Activated CD4-positive, alpha-beta memory T cell treated with anti-CD3 and anti-CD28 coated beads, Interleukin-2, amount 10 ng/mL, durations not matched to agents 7 days and 5 days (primary cell): Measurements from ENCODE around the gene CFAP46. TPM values are rescaled to one million over a fixed set of nuclear protein-coding genes. Genes with fewer than 3 reads are reported as not detected.

Experiments used
- CTCF ChIA-PET: fragments of 350-600 bp; sonication (Branson Sonifier 250); formaldehyde crosslinking; loops from one replicate; lab custom pipeline; 2021; ENCODE audit warnings: antibody characterized with exemption, inconsistent platforms; lab: Charles Lee
- POLR2A ChIA-PET: fragments of 350-600 bp; sonication (Branson Sonifier 250); formaldehyde crosslinking; loops from one replicate; lab custom pipeline; 2021; ENCODE audit warnings: antibody characterized with exemption; lab: Charles Lee
- DNase-seq: peaks from one replicate; pipeline ENCODE4 v3.0.0-alpha.2; 2020
- H3K27ac Mint-ChIP-seq: one replicate; pipeline ENCODE4 v1.8.0; 2021; ENCODE audit warnings: mild to moderate bottlenecking, mixed read lengths
- H3K27me3 Mint-ChIP-seq: one replicate; pipeline ENCODE4 v1.8.0; 2021; ENCODE audit warnings: mixed read lengths
- H3K36me3 Mint-ChIP-seq: one replicate; pipeline ENCODE4 v1.8.0; 2021; ENCODE audit warnings: low read depth, mixed read lengths
- H3K4me1 Mint-ChIP-seq: one replicate; pipeline ENCODE4 v1.8.0; 2021; ENCODE audit warnings: mixed read lengths
- H3K4me3 Mint-ChIP-seq: one replicate; pipeline ENCODE4 v1.8.0; 2021; ENCODE audit warnings: mild to moderate bottlenecking, mixed read lengths
- H3K9me3 Mint-ChIP-seq: one replicate; pipeline ENCODE4 v1.8.0; 2021; ENCODE audit warnings: mixed read lengths
- total RNA-seq, 2 experiments: library from RNA; stranded (reverse); gene quantifications; one replicate each; pipeline ENCODE4 v1.2.3, GENCODE V29; 2021

The CFAP46 gene
- total RNA-seq, 2 experiments from 2014 or later, result not detected

- POLR2A ChIA-PET, result no interaction called here
- CTCF ChIA-PET, result no interaction called here
Measured at GRCh38 chr10:132921086-132921485, 21.3 kb downstream of the CFAP46 start.

GRCh38 chr10:132920101-132920925 lies 22.1 kb downstream of the CFAP46 start:
- ChIA-PET CTCF (no interaction called here), POLR2A (no interaction called here)
- Mint-ChIP-seq H3K9me3 (no peaks in the 10 kb centered on the region), H3K4me3 (no peak overlapping the region), H3K36me3 (no peaks in the 10 kb centered on the region), H3K27ac (no peak overlapping the region), H3K27me3 (no peaks in the 10 kb centered on the region), H3K4me1 (no peaks in the 10 kb centered on the region)
- no peak for DNase-seq

More at GRCh38 chr10:132921086-132921485, 21.3 kb downstream of the CFAP46 start:
- H3K4me3 Mint-ChIP-seq, result no peak overlapping the region
- DNase-seq, result no peak
- H3K36me3 Mint-ChIP-seq, result no peaks in the 10 kb centered on the region
- H3K27ac Mint-ChIP-seq, result no peak overlapping the region
- no peaks in the 10 kb centered on the region for H3K27me3 Mint-ChIP-seq
- no peaks in the 10 kb centered on the region for H3K9me3 Mint-ChIP-seq
- H3K4me1 Mint-ChIP-seq, result no peaks in the 10 kb centered on the region

GRCh38 chr10:132919374-132920100 lies 22.8 kb downstream of the CFAP46 start:
- H3K9me3 Mint-ChIP-seq, result no peaks in the 10 kb centered on the region
- no peak overlapping the region for H3K4me3 Mint-ChIP-seq
- H3K36me3 Mint-ChIP-seq, result no peaks in the 10 kb centered on the region
- no peak for DNase-seq
- POLR2A ChIA-PET, result no interaction called here
- CTCF ChIA-PET, result no interaction called here
- H3K27ac Mint-ChIP-seq, result no peak overlapping the region
- H3K27me3 Mint-ChIP-seq, result no peaks in the 10 kb centered on the region
- H3K4me1 Mint-ChIP-seq, result no peaks in the 10 kb centered on the region

- H3K9me3 Mint-ChIP-seq, result no peaks in the 10 kb centered on the region
- H3K27ac Mint-ChIP-seq, result no peak overlapping the region
- no peak overlapping the region for H3K4me3 Mint-ChIP-seq
- ChIA-PET CTCF (no interaction called here), POLR2A (no interaction called here)
- no peaks in the 10 kb centered on the region for H3K27me3 Mint-ChIP-seq
- H3K36me3 Mint-ChIP-seq, result no peaks in the 10 kb centered on the region
- no peaks in the 10 kb centered on the region for H3K4me1 Mint-ChIP-seq
- DNase-seq, result no peak
Measured at GRCh38 chr10:132918617-132919373, 23.6 kb downstream of the CFAP46 start.

- DNase-seq, result no peak
- CTCF ChIA-PET, result no interaction called here
- H3K27ac Mint-ChIP-seq, result no peak overlapping the region
- no peaks in the 10 kb centered on the region for H3K9me3 Mint-ChIP-seq
- H3K36me3 Mint-ChIP-seq, result no peaks in the 10 kb centered on the region
- no peak overlapping the region for H3K4me3 Mint-ChIP-seq
- POLR2A ChIA-PET, result no interaction called here
- no peaks in the 10 kb centered on the region for H3K27me3 Mint-ChIP-seq
- no peaks in the 10 kb centered on the region for H3K4me1 Mint-ChIP-seq
Measured at GRCh38 chr10:132918264-132918616, 24.1 kb downstream of the CFAP46 start.

GRCh38 chr10:132916956-132917666 lies 25.3 kb downstream of the CFAP46 start:
- Mint-ChIP-seq H3K27ac (no peak overlapping the region), H3K36me3 (no peaks in the 10 kb centered on the region), H3K9me3 (no peaks in the 10 kb centered on the region), H3K4me1 (no peaks in the 10 kb centered on the region), H3K27me3 (no peaks in the 10 kb centered on the region), H3K4me3 (no peak overlapping the region)
- ChIA-PET CTCF (no interaction called here), POLR2A (no interaction called here)
- DNase-seq, result no peak

GRCh38 chr10:132916421-132916841 lies 25.9 kb downstream of the CFAP46 start:
- ChIA-PET CTCF (no interaction called here), POLR2A (no interaction called here)
- Mint-ChIP-seq H3K27me3 (no peaks in the 10 kb centered on the region), H3K4me1 (no peaks in the 10 kb centered on the region), H3K4me3 (no peak overlapping the region), H3K27ac (no peak overlapping the region), H3K9me3 (no peaks in the 10 kb centered on the region), H3K36me3 (no peaks in the 10 kb centered on the region)
- DNase-seq, result no peak

GRCh38 chr10:132915411-132915810 lies 27.0 kb downstream of the CFAP46 start:
- Mint-ChIP-seq H3K36me3 (no peaks in the 10 kb centered on the region), H3K4me3 (no peak overlapping the region), H3K4me1 (no peaks in the 10 kb centered on the region), H3K27ac (no peak overlapping the region), H3K9me3 (no peaks in the 10 kb centered on the region), H3K27me3 (no peaks in the 10 kb centered on the region)
- DNase-seq, result no peak
- POLR2A ChIA-PET, result no interaction called here
- CTCF ChIA-PET, result no interaction called here

GRCh38 chr10:132914732-132915131 lies 27.6 kb downstream of the CFAP46 start:
- no peak overlapping the region for H3K27ac Mint-ChIP-seq
- DNase-seq, result no peak
- H3K36me3 Mint-ChIP-seq, result no peaks in the 10 kb centered on the region
- H3K27me3 Mint-ChIP-seq, result no peaks in the 10 kb centered on the region
- no peaks in the 10 kb centered on the region for H3K4me1 Mint-ChIP-seq
- ChIA-PET POLR2A (no interaction called here), CTCF (no interaction called here)
- H3K4me3 Mint-ChIP-seq, result no peak overlapping the region
- no peaks in the 10 kb centered on the region for H3K9me3 Mint-ChIP-seq

- no peaks in the 10 kb centered on the region for H3K27me3 Mint-ChIP-seq
- H3K27ac Mint-ChIP-seq, result no peak overlapping the region
- POLR2A ChIA-PET, result no interaction called here
- H3K9me3 Mint-ChIP-seq, result no peaks in the 10 kb centered on the region
- no peak for DNase-seq
- no peak overlapping the region for H3K4me3 Mint-ChIP-seq
- CTCF ChIA-PET, result no interaction called here
- H3K4me1 Mint-ChIP-seq, result no peaks in the 10 kb centered on the region
- H3K36me3 Mint-ChIP-seq, result no peaks in the 10 kb centered on the region
Measured at GRCh38 chr10:132913559-132914115, 28.7 kb downstream of the CFAP46 start.

- Mint-ChIP-seq H3K27ac (no peak overlapping the region), H3K9me3 (no peaks in the 10 kb centered on the region), H3K4me1 (no peaks in the 10 kb centered on the region), H3K27me3 (no peaks in the 10 kb centered on the region), H3K36me3 (no peaks in the 10 kb centered on the region), H3K4me3 (no peak overlapping the region)
- CTCF ChIA-PET, result no interaction called here
- POLR2A ChIA-PET, result no interaction called here
- no peak for DNase-seq
Measured at GRCh38 chr10:132912713-132913558, 29.4 kb downstream of the CFAP46 start.

GRCh38 chr10:132912225-132912712 lies 30.1 kb downstream of the CFAP46 start:
- DNase-seq, result no peak
- Mint-ChIP-seq H3K27me3 (no peaks in the 10 kb centered on the region), H3K9me3 (no peaks in the 10 kb centered on the region), H3K36me3 (no peaks in the 10 kb centered on the region), H3K4me1 (no peaks in the 10 kb centered on the region), H3K27ac (no peak overlapping the region), H3K4me3 (no peak overlapping the region)
- POLR2A ChIA-PET, result no interaction called here
- CTCF ChIA-PET, result no interaction called here
